Suprapubic skin (tissue), 4 donors: ENCODE data around the gene USP5.

ENCODE experiments used
- EP300 ChIP-seq: sonication (generic); formaldehyde crosslinking; IDR thresholded peaks from one replicate; pipeline ENCODE4 v1.6.1; 2017; ENCODE audit warnings: antibody characterized with exemption
- POLR2A ChIP-seq, 2 donors: fragments of 450-650 bp; IDR thresholded peaks; one replicate each; pipeline ENCODE4 v1.6.1; 2017; ENCODE audit warnings: antibody characterized with exemption in 2 of 2, mild to moderate bottlenecking in 2 of 2, moderate library complexity in 2 of 2
- POLR2AphosphoS5 ChIP-seq, 3 donors: sonication (generic); formaldehyde crosslinking; IDR thresholded peaks; one replicate each; pipeline ENCODE4 v1.6.1; 2017; ENCODE audit warnings: antibody characterized with exemption in 3 of 3
- TF ChIP-seq, protein P1 (sequence below), 2 donors: fragments of 200-600 bp in 1 of 2; fragments of 450-650 bp in 1 of 2; sonication (generic) in 1 of 2; IDR thresholded peaks; one replicate each; pipeline ENCODE4 v1.5.1; 2016 to 2019; ENCODE audit warnings: antibody characterized with exemption in 2 of 2, mild to moderate bottlenecking in 1 of 2, moderate library complexity in 1 of 2

- TF ChIP-seq, protein P1, sequence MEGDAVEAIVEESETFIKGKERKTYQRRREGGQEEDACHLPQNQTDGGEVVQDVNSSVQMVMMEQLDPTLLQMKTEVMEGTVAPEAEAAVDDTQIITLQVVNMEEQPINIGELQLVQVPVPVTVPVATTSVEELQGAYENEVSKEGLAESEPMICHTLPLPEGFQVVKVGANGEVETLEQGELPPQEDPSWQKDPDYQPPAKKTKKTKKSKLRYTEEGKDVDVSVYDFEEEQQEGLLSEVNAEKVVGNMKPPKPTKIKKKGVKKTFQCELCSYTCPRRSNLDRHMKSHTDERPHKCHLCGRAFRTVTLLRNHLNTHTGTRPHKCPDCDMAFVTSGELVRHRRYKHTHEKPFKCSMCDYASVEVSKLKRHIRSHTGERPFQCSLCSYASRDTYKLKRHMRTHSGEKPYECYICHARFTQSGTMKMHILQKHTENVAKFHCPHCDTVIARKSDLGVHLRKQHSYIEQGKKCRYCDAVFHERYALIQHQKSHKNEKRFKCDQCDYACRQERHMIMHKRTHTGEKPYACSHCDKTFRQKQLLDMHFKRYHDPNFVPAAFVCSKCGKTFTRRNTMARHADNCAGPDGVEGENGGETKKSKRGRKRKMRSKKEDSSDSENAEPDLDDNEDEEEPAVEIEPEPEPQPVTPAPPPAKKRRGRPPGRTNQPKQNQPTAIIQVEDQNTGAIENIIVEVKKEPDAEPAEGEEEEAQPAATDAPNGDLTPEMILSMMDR (IDR thresholded peaks at IDR 0.05), result no peak
- TF ChIP-seq POLR2A (IDR thresholded peaks at IDR 0.05) (no peak), EP300 (no peak), POLR2AphosphoS5 (IDR thresholded peaks at IDR 0.05) (no peak)
Measured at GRCh38 chr12:6866163-6866919, 14.4 kb downstream of the USP5 start.
